ENCODE results near the gene NOTCH3.

The NOTCH3 gene

GRCh38 chr19:15198951-15199660, 1.7 kb downstream of the NOTCH3 start:
- no peak for DNase-seq
- intact Hi-C loops (cut with DNase I), result no loop called here

- intact Hi-C loops (cut with DNase I), result no loop called here
- DNase-seq, result no peak
These were observed 2.9 kb downstream of the NOTCH3 start for GRCh38 chr19:15197942-15198341.

GRCh38 chr19:15197275-15197941, 3.4 kb downstream of the NOTCH3 start:
- no peak for DNase-seq
- intact Hi-C loops (cut with DNase I), result no loop called here

GRCh38 chr19:15196360-15197005, 4.3 kb downstream of the NOTCH3 start:
- intact Hi-C loops (cut with DNase I), result no loop called here
- DNase-seq, result no peak

- DNase-seq, result no peak
- intact Hi-C loops (cut with DNase I), result no loop called here
These were observed 5.1 kb downstream of the NOTCH3 start for GRCh38 chr19:15195371-15196334.

GRCh38 chr19:15194938-15195337, 5.9 kb downstream of the NOTCH3 start:
- DNase-seq, result peak in 4 of 10 donors; percentile 48 to 93 (median 71)
- intact Hi-C loops (cut with DNase I), result no loop called here

GRCh38 chr19:15191982-15192381, 8.8 kb downstream of the NOTCH3 start:
- intact Hi-C loops (cut with DNase I), result no loop called here
- DNase-seq, result no peak

- intact Hi-C loops (cut with DNase I), result no loop called here
- no peak for DNase-seq
These were observed 9.3 kb downstream of the NOTCH3 start for GRCh38 chr19:15191514-15191913.

GRCh38 chr19:15188851-15189250, 11.9 kb downstream of the NOTCH3 start:
- intact Hi-C loops (cut with DNase I), result no loop called here

GRCh38 chr19:15187026-15188007, 13.5 kb downstream of the NOTCH3 start:
- intact Hi-C loops (cut with DNase I), result no loop called here
- DNase-seq, result no peak

More at GRCh38 chr19:15188851-15189250, 11.9 kb downstream of the NOTCH3 start:
- no peak for DNase-seq

- DNase-seq, result no peak
- intact Hi-C loops (cut with DNase I), result no loop called here
These were observed 15.6 kb downstream of the NOTCH3 start for GRCh38 chr19:15185188-15185587.

- intact Hi-C loops (cut with DNase I), result no loop called here
- no peak for DNase-seq
These were observed 16.0 kb downstream of the NOTCH3 start for GRCh38 chr19:15184776-15185175.

- intact Hi-C loops (cut with DNase I), result no loop called here
- DNase-seq, result no peak
These were observed 19.4 kb downstream of the NOTCH3 start for GRCh38 chr19:15181394-15181793.

GRCh38 chr19:15180451-15181390, 20.1 kb downstream of the NOTCH3 start:
- DNase-seq, result no peak
- intact Hi-C loops (cut with DNase I), result no loop called here

GRCh38 chr19:15178629-15179308, 22.0 kb downstream of the NOTCH3 start:
- no peak for DNase-seq
- intact Hi-C loops (cut with DNase I), result no loop called here

GRCh38 chr19:15177269-15178116, 23.3 kb downstream of the NOTCH3 start:
- intact Hi-C loops (cut with DNase I), result loop anchor here (1.0 kb wide), 2 partner anchors 75 to 379 kb away; no protein-coding TSS in a partner anchor
- peak; percentile 66 to 97 (median 78) for DNase-seq

- DNase-seq, result no peak
- intact Hi-C loops (cut with DNase I), result no loop called here
These were observed 25.2 kb downstream of the NOTCH3 start for GRCh38 chr19:15175609-15176008.
